HG02623 (cell line): ENCODE measurements around the gene IRF8.

ENCODE experiments used
- ATAC-seq: cut with Tn5 transposase; IDR thresholded peaks from one replicate; pipeline ENCODE4 v1.9.1; 2021; ENCODE audit warnings: moderate library complexity; ENCODE audit not compliant: unreplicated experiment

Gene IRF8

GRCh38 chr16:85954927-85955519 is 56.1 kb downstream of the IRF8 start:
- ATAC-seq, result no peak

- no peak for ATAC-seq
Observed at GRCh38 chr16:85955566-85955965, 56.6 kb downstream of the IRF8 start.

- ATAC-seq, result no peak
Observed at GRCh38 chr16:85956426-85956825, 57.5 kb downstream of the IRF8 start.

GRCh38 chr16:85958731-85959130 is 59.8 kb downstream of the IRF8 start:
- ATAC-seq, result no peak

GRCh38 chr16:85959686-85960085 is 60.7 kb downstream of the IRF8 start:
- ATAC-seq, result no peak

- no peak for ATAC-seq
Observed at GRCh38 chr16:85960486-85961046, 61.6 kb downstream of the IRF8 start.

- ATAC-seq, result no peak
Observed at GRCh38 chr16:85961988-85962915, 63.3 kb downstream of the IRF8 start.

GRCh38 chr16:85963753-85964285 is 64.9 kb downstream of the IRF8 start:
- no peak for ATAC-seq

- no peak for ATAC-seq
Observed at GRCh38 chr16:85965125-85965524, 66.2 kb downstream of the IRF8 start.

- ATAC-seq, result no peak
Observed at GRCh38 chr16:85967111-85967510, 68.1 kb downstream of the IRF8 start.

- no peak for ATAC-seq
Observed at GRCh38 chr16:85968041-85968920, 69.3 kb downstream of the IRF8 start.

GRCh38 chr16:85969159-85969558 is 70.2 kb downstream of the IRF8 start:
- no peak for ATAC-seq

- ATAC-seq, result no peak
Observed at GRCh38 chr16:85969591-85969990, 70.6 kb downstream of the IRF8 start.

- ATAC-seq, result no peak
Observed at GRCh38 chr16:85970016-85970733, 71.2 kb downstream of the IRF8 start.

- no peak for ATAC-seq
Observed at GRCh38 chr16:85970738-85971137, 71.8 kb downstream of the IRF8 start.
